ENCODE data around the gene AP2A1. TPM values are rescaled to one million over a fixed set of nuclear protein-coding genes. Genes with fewer than 3 reads are reported as not detected.
A peak's percentile ranks its signal among the peaks of the same experiment; 100 is the strongest.

AP2A1 gene
- total and polyA plus RNA-seq, 4 donors = 20.1 to 123 (median 57.5) TPM

- Histone ChIP-seq H3K4me3 (ENCODE audit: low read depth in 1 of 3, low read length in 3 of 3) (peak overlapping the region in 2 of 3 donors; percentile 88 to 96), H3K27me3 (ENCODE audit: control insufficient read depth in 4 of 4, insufficient read depth in 4 of 4, low read length in 3 of 4) (no peaks in the 10 kb centered on the region), H3K27ac (ENCODE audit: low read depth in 1 of 2, low read length in 2 of 2) (peak overlapping the region in 1 of 2 donors; percentile 73), H3K9me3 (ENCODE audit: control insufficient read depth in 4 of 4, low read length in 3 of 4) (no peaks in the 10 kb centered on the region), H3K4me1 (ENCODE audit: control insufficient read depth in 4 of 4, insufficient read depth in 4 of 4, low read length in 3 of 4) (peaks cover 2 to 28% (median 22%) of the 10 kb centered on the region in 4 donors), H3K36me3 (ENCODE audit: control insufficient read depth in 4 of 4, insufficient read depth in 3 of 4, low read depth in 1 of 4, low read length in 3 of 4) (no peaks in the 10 kb centered on the region), H3K9ac (ENCODE audit: low read depth in 1 of 2, low read length in 2 of 2) (peak overlapping the region in 1 of 2 donors; percentile 95)
- TF ChIP-seq EGR1 (IDR thresholded peaks at IDR 0.05; ENCODE audit: low read depth in 2 of 2) (no peak), NR2F2 (IDR thresholded peaks at IDR 0.05) (no peak), FOXA1 (IDR thresholded peaks at IDR 0.05) (no peak), YY1 (IDR thresholded peaks at IDR 0.05) (no peak), GABPA (IDR thresholded peaks at IDR 0.05 in 1 of 2, conservative IDR thresholded peaks at IDR 0.05 in 1 of 2) (no peak), JUND (IDR thresholded peaks at IDR 0.05) (no peak), RAD21 (IDR thresholded peaks at IDR 0.05) (no peak), SP1 (IDR thresholded peaks at IDR 0.05) (no peak), TAF1 (conservative IDR thresholded peaks at IDR 0.05) (no peak), HNF4A (conservative IDR thresholded peaks at IDR 0.05) (no peak), RXRA (IDR thresholded peaks at IDR 0.05) (no peak), MAX (IDR thresholded peaks at IDR 0.05) (no peak), ATF3 (IDR thresholded peaks at IDR 0.05) (no peak), HNF4G (IDR thresholded peaks at IDR 0.05) (no peak), FOXA2 (IDR thresholded peaks at IDR 0.05) (no peak)
- TF ChIP-seq, protein P1, sequence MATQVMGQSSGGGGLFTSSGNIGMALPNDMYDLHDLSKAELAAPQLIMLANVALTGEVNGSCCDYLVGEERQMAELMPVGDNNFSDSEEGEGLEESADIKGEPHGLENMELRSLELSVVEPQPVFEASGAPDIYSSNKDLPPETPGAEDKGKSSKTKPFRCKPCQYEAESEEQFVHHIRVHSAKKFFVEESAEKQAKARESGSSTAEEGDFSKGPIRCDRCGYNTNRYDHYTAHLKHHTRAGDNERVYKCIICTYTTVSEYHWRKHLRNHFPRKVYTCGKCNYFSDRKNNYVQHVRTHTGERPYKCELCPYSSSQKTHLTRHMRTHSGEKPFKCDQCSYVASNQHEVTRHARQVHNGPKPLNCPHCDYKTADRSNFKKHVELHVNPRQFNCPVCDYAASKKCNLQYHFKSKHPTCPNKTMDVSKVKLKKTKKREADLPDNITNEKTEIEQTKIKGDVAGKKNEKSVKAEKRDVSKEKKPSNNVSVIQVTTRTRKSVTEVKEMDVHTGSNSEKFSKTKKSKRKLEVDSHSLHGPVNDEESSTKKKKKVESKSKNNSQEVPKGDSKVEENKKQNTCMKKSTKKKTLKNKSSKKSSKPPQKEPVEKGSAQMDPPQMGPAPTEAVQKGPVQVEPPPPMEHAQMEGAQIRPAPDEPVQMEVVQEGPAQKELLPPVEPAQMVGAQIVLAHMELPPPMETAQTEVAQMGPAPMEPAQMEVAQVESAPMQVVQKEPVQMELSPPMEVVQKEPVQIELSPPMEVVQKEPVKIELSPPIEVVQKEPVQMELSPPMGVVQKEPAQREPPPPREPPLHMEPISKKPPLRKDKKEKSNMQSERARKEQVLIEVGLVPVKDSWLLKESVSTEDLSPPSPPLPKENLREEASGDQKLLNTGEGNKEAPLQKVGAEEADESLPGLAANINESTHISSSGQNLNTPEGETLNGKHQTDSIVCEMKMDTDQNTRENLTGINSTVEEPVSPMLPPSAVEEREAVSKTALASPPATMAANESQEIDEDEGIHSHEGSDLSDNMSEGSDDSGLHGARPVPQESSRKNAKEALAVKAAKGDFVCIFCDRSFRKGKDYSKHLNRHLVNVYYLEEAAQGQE (IDR thresholded peaks at IDR 0.05) = no peak
- TF ChIP-seq, protein P2, sequence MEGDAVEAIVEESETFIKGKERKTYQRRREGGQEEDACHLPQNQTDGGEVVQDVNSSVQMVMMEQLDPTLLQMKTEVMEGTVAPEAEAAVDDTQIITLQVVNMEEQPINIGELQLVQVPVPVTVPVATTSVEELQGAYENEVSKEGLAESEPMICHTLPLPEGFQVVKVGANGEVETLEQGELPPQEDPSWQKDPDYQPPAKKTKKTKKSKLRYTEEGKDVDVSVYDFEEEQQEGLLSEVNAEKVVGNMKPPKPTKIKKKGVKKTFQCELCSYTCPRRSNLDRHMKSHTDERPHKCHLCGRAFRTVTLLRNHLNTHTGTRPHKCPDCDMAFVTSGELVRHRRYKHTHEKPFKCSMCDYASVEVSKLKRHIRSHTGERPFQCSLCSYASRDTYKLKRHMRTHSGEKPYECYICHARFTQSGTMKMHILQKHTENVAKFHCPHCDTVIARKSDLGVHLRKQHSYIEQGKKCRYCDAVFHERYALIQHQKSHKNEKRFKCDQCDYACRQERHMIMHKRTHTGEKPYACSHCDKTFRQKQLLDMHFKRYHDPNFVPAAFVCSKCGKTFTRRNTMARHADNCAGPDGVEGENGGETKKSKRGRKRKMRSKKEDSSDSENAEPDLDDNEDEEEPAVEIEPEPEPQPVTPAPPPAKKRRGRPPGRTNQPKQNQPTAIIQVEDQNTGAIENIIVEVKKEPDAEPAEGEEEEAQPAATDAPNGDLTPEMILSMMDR (IDR thresholded peaks at IDR 0.05; ENCODE audit: low read depth, low read length, missing input control) = no peak
- TF ChIP-seq, protein P3, sequence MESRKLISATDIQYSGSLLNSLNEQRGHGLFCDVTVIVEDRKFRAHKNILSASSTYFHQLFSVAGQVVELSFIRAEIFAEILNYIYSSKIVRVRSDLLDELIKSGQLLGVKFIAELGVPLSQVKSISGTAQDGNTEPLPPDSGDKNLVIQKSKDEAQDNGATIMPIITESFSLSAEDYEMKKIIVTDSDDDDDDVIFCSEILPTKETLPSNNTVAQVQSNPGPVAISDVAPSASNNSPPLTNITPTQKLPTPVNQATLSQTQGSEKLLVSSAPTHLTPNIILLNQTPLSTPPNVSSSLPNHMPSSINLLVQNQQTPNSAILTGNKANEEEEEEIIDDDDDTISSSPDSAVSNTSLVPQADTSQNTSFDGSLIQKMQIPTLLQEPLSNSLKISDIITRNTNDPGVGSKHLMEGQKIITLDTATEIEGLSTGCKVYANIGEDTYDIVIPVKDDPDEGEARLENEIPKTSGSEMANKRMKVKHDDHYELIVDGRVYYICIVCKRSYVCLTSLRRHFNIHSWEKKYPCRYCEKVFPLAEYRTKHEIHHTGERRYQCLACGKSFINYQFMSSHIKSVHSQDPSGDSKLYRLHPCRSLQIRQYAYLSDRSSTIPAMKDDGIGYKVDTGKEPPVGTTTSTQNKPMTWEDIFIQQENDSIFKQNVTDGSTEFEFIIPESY (IDR thresholded peaks at IDR 0.05) = no peak
- 64% methylated on average over 12 of the region's 12 CpGs for WGBS
- DNase-seq (ENCODE audit: low spot score) = no peak
Observed at GRCh38 chr19:49767967-49768581, 1.3 kb downstream of the AP2A1 start.

All from liver (tissue), 9 donors.